ENCODE measurements around the gene KCNQ5.

The KCNQ5 gene

GRCh38 chr6:73242001-73242400 lies 620.1 kb downstream of the KCNQ5 start:
- H3K4me3 ChIP-seq (ENCODE audit: low read depth, low read length): no peak overlapping the region
- TF ChIP-seq CTCF (IDR thresholded peaks at IDR 0.05; ENCODE audit: borderline replicate concordance, insufficient read depth, low read depth, low read length): no peak
